IMR-90 (cell line): ENCODE results near the gene LYPD6. TPM values are rescaled to one million over a fixed set of nuclear protein-coding genes. Genes with fewer than 3 reads are reported as not detected.

ENCODE experiments used
- ATAC-seq: fragments of 200-7000 bp; cut with Tn5 transposase; 2 replicates; pipeline ENCODE4 v1.9.1; 2020; ENCODE audit warnings: low read depth, mild to moderate bottlenecking, moderate library complexity
- BruUV-seq: library from RNA; stranded (reverse); fragments of 400-500 nt; replicated peaks from 2 replicates; lab custom pipeline; 2021; lab: Mats Ljungman, UMichigan
- CTCF ChIA-PET: fragments of 300-600 bp; formaldehyde crosslinking; extraction: SDS; loops from one replicate; lab custom pipeline; 2021; ENCODE audit warnings: antibody characterized with exemption; lab: Yijun Ruan, JAX
- POLR2A ChIA-PET: fragments of 300-600 bp; sonication (Branson Sonifier 250); formaldehyde crosslinking; loops from one replicate; lab custom pipeline; 2022; ENCODE audit warnings: antibody characterized with exemption; ENCODE audit not compliant: unreplicated experiment; lab: Charles Lee
- DNase-seq: peaks from one replicate; pipeline ENCODE4 v3.0.0; 2013
- H2AFZ ChIP-seq: replicated peaks from 2 replicates; pipeline ENCODE3; 2013; ENCODE audit warnings: low read length, mild to moderate bottlenecking; ENCODE audit not compliant: poor library complexity
- H2AK5ac ChIP-seq: 2 replicates; pipeline ENCODE4 v1.6.1; 2013; ENCODE audit warnings: low read depth, low read length, inconsistent platforms
- H2AK9ac ChIP-seq: replicated peaks from 2 replicates; pipeline ENCODE3; 2013; ENCODE audit warnings: mild to moderate bottlenecking, low read depth, low read length, moderate library complexity; ENCODE audit not compliant: poor library complexity
- H2BK120ac ChIP-seq: 2 replicates; pipeline ENCODE4 v1.6.1; 2013; ENCODE audit warnings: low read depth, low read length, inconsistent platforms
- H2BK15ac ChIP-seq: 3 replicates; pipeline ENCODE4 v1.6.1; 2013; ENCODE audit warnings: low read depth, low read length, inconsistent platforms
- H2BK20ac ChIP-seq: 2 replicates; pipeline ENCODE4 v1.6.1; 2013; ENCODE audit warnings: low read depth, mild to moderate bottlenecking, inconsistent platforms, low read length, moderate library complexity
- H2BK5ac ChIP-seq: 2 replicates; pipeline ENCODE4 v1.6.1; 2013; ENCODE audit warnings: mild to moderate bottlenecking, low read depth, low read length, inconsistent platforms; ENCODE audit not compliant: poor library complexity, severe bottlenecking
- H3K14ac ChIP-seq: replicated peaks from 2 replicates; pipeline ENCODE4 v1.6.1; 2013; ENCODE audit warnings: low read depth, low read length, inconsistent platforms
- H3K18ac ChIP-seq: 2 replicates; pipeline ENCODE4 v1.6.1; 2013; ENCODE audit warnings: low read depth, low read length, control low read depth
- H3K23ac ChIP-seq: 2 replicates; pipeline ENCODE4 v1.6.1; 2013; ENCODE audit warnings: low read depth, low read length, inconsistent platforms
- H3K27ac ChIP-seq: 2 replicates; pipeline ENCODE4 v1.5.1; 2013; ENCODE audit warnings: mild to moderate bottlenecking, control low read depth, low read length; ENCODE audit not compliant: insufficient read depth
- H3K27me3 ChIP-seq: 2 replicates; pipeline ENCODE4 v1.6.1; 2013; ENCODE audit warnings: low read length; ENCODE audit not compliant: control insufficient read depth, insufficient read depth
- H3K36me3 ChIP-seq: 2 replicates; pipeline ENCODE4 v1.6.1; 2013; ENCODE audit warnings: low read length, mixed read lengths; ENCODE audit not compliant: control insufficient read depth, insufficient read depth
- H3K4ac ChIP-seq: 2 replicates; pipeline ENCODE4 v1.6.1; 2013; ENCODE audit warnings: low read depth, low read length, inconsistent platforms
- H3K4me1 ChIP-seq: 2 replicates; pipeline ENCODE4 v1.6.1; 2013; ENCODE audit warnings: low read length, mixed read lengths; ENCODE audit not compliant: control insufficient read depth, insufficient read depth
- H3K4me2 ChIP-seq: 2 replicates; pipeline ENCODE4 v1.6.1; 2013; ENCODE audit warnings: low read depth, mild to moderate bottlenecking, control low read depth, low read length, moderate library complexity
- H3K4me3 ChIP-seq: 2 replicates; pipeline ENCODE4 v1.5.1; 2013; ENCODE audit warnings: low read depth, mild to moderate bottlenecking, control low read depth, low read length, moderate library complexity; ENCODE audit not compliant: insufficient read depth
- H3K56ac ChIP-seq: 2 replicates; pipeline ENCODE4 v1.6.1; 2013; ENCODE audit warnings: low read length, inconsistent platforms; ENCODE audit not compliant: insufficient read depth; ENCODE audit errors: extremely low read depth
- H3K79me1 ChIP-seq, 2 experiments: 2 replicates each; pipeline ENCODE4 v1.6.1; 2013; ENCODE audit warnings: low read length in 2 of 2, inconsistent platforms in 1 of 2, low read depth in 1 of 2
- H3K9ac ChIP-seq: 2 replicates; pipeline ENCODE4 v1.6.1; 2013; ENCODE audit warnings: low read depth, low read length, control low read depth
- H3K9me1 ChIP-seq: 2 replicates; pipeline ENCODE4 v1.6.1; 2013; ENCODE audit warnings: low read length, inconsistent platforms; ENCODE audit not compliant: insufficient read depth
- H3K9me3 ChIP-seq: 2 replicates; pipeline ENCODE4 v1.6.1; 2013; ENCODE audit warnings: low read length; ENCODE audit not compliant: control insufficient read depth, insufficient read depth
- H4K20me1 ChIP-seq: 2 replicates; pipeline ENCODE4 v1.6.1; 2013; ENCODE audit warnings: low read length, inconsistent platforms; ENCODE audit not compliant: insufficient read depth
- H4K5ac ChIP-seq: 2 replicates; pipeline ENCODE4 v1.6.1; 2013; ENCODE audit warnings: mild to moderate bottlenecking, low read depth, low read length, control low read depth
- H4K8ac ChIP-seq, 2 experiments: 2 replicates each; pipeline ENCODE4 v1.6.1; 2013; ENCODE audit warnings: low read depth in 2 of 2, low read length in 2 of 2, control low read depth in 1 of 2, inconsistent platforms in 1 of 2
- H4K91ac ChIP-seq: 2 replicates; pipeline ENCODE4 v1.6.1; 2013; ENCODE audit warnings: low read depth, low read length, inconsistent platforms; ENCODE audit not compliant: insufficient read depth
- BHLHE40 ChIP-seq: fragments of 150-350 bp; IDR thresholded peaks from 2 replicates; pipeline ENCODE4 v1.6.1; 2016; ENCODE audit warnings: mild to moderate bottlenecking, low read depth, low read length
- CEBPB ChIP-seq: IDR thresholded peaks from 2 replicates; pipeline ENCODE4 v1.6.1; 2012; ENCODE audit warnings: low read depth, low read length, improper control_type of control experiment
- CHD1 ChIP-seq: IDR thresholded peaks from 2 replicates; pipeline ENCODE4 v1.6.1; 2012; ENCODE audit warnings: low read depth, low read length, improper control_type of control experiment
- CTCF ChIP-seq: conservative IDR thresholded peaks from 2 replicates; pipeline ENCODE4 v1.5.1; 2012; ENCODE audit warnings: mild to moderate bottlenecking, low read depth, low read length, improper control_type of control experiment
- ELK1 ChIP-seq: fragments of 150-350 bp; IDR thresholded peaks from 2 replicates; pipeline ENCODE4 v1.6.1; 2016; ENCODE audit warnings: low read depth, mild to moderate bottlenecking, low read length, moderate library complexity, borderline replicate concordance
- FOS ChIP-seq: fragments of 150-350 bp; IDR thresholded peaks from 2 replicates; pipeline ENCODE4 v1.6.1; 2016; ENCODE audit warnings: low read depth, low read length
- MAFK ChIP-seq: IDR thresholded peaks from 2 replicates; pipeline ENCODE4 v1.6.1; 2012; ENCODE audit warnings: low read depth, low read length, improper control_type of control experiment
- MAZ ChIP-seq: IDR thresholded peaks from 2 replicates; pipeline ENCODE4 v1.6.1; 2012; ENCODE audit warnings: low read depth, mild to moderate bottlenecking, low read length, improper control_type of control experiment, moderate library complexity, borderline replicate concordance
- MXI1 ChIP-seq: IDR thresholded peaks from 2 replicates; pipeline ENCODE4 v1.6.1; 2012; ENCODE audit warnings: low read depth, mild to moderate bottlenecking, low read length, moderate library complexity, borderline replicate concordance
- NFE2L2 ChIP-seq: fragments of 150-350 bp; IDR thresholded peaks from 2 replicates; pipeline ENCODE4 v1.6.1; 2016; ENCODE audit warnings: low read depth, mild to moderate bottlenecking, low read length
- POLR2A ChIP-seq: IDR thresholded peaks from 2 replicates; pipeline ENCODE4 v1.6.1; 2012; ENCODE audit warnings: mild to moderate bottlenecking, low read depth, low read length
- RAD21 ChIP-seq: IDR thresholded peaks from 2 replicates; pipeline ENCODE4 v1.6.1; 2012; ENCODE audit warnings: low read length, improper control_type of control experiment
- RCOR1 ChIP-seq: IDR thresholded peaks from 2 replicates; pipeline ENCODE4 v1.6.1; 2012; ENCODE audit warnings: mild to moderate bottlenecking, low read length, improper control_type of control experiment; ENCODE audit not compliant: insufficient replicate concordance
- RFX5 ChIP-seq: IDR thresholded peaks from 2 replicates; pipeline ENCODE4 v1.8.0; 2012; ENCODE audit warnings: low read depth, mild to moderate bottlenecking, low read length, moderate library complexity
- SMC3 ChIP-seq: fragments of 150-350 bp; IDR thresholded peaks from 2 replicates; pipeline ENCODE4 v1.6.1; 2016; ENCODE audit warnings: low read depth, mild to moderate bottlenecking, antibody characterized with exemption, low read length, moderate library complexity
- WGBS, 2 experiments: methylation state at CpG; one replicate each; pipeline versions ENCODE4 v1.1.5 to v1.1.7; 2013; ENCODE audit warnings: missing lambda C conversion rate in 2 of 2; ENCODE audit not compliant: insufficient read length in 1 of 2; ENCODE audit errors: extremely low coverage in 2 of 2; 5-methylcytosine and 5-hydroxymethylcytosine counted together
- dilution Hi-C: fragments of 300-500 bp; cut with HindIII; formaldehyde crosslinking; loops from one replicate; pipeline ENCODE4 v1.14.3; 2018; ENCODE audit warnings: low sequenced_read_pairs; ENCODE audit not compliant: unreplicated experiment
- in situ Hi-C: fragments of 300-500 bp; cut with MboI; formaldehyde crosslinking; loops from 3 replicates; pipeline ENCODE4 v1.14.3; 2019; ENCODE audit warnings: low sequenced_read_pairs, inconsistent platforms, mixed read lengths
- intact Hi-C: fragments of 100-400 bp; cut with micrococcal nuclease; formaldehyde crosslinking; loops from 2 replicates; pipeline ENCODE4 v1.10.0; 2022
- polyA plus RNA-seq, 3 experiments: library from polyadenylated mRNA; depleted of rRNA; stranded (reverse); fragments of >200 nt; gene quantifications; 2 replicates each; pipeline ENCODE4 v1.2.3, GENCODE V29; 2012; ENCODE audit warnings: low replicate concordance in 1 of 3
- total RNA-seq: library from RNA; depleted of rRNA; stranded (reverse); fragments of >200 nt; gene quantifications from 2 replicates; pipeline ENCODE4 v1.2.3, GENCODE V29; 2012
- TF ChIP-seq, protein P1 (sequence below): fragments of 150-350 bp; IDR thresholded peaks from 2 replicates; pipeline ENCODE4 v1.6.1; 2017; ENCODE audit warnings: mild to moderate bottlenecking, antibody characterized with exemption, low read length, low read depth

Gene LYPD6
- total and polyA plus RNA-seq, 2 of the 4 experiments (the other 2 are of a cell fraction) = 0.87 to 0.90 TPM

DNA sequence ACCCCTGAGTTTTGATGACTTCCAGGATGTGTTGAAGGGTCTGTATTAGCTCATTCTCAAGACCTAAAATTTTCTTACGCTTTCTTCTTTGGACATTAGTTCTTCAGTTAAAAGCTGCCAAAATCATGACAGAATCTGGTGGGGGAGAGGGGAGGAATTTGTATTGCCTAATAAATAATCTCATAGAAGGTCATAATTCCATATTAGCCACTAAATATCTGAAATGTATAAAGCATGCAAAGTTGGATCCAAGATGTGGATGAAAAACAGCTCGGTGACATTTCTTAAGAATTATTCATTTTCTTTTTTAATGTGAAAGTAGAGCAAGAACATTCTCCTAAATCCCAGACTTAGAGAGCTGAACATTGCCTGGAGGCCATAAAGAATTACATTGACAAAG is 137.0 kb downstream of the LYPD6 start:
- dilution Hi-C loops (no loop called here), in situ Hi-C loops (no loop called here), intact Hi-C loops (no loop called here)
- Histone ChIP-seq H4K91ac (no peak overlapping the region), H3K23ac (no peak overlapping the region), H3K56ac (no peak overlapping the region), H2AK5ac (no peak overlapping the region), H4K8ac (no peak overlapping the region), H3K4me2 (no peak overlapping the region), H3K9me1 (peaks cover 2% of the 10 kb centered on the region; the same call in 1 of the 2 replicates), H2BK120ac (no peak overlapping the region), H3K27ac (no peak overlapping the region), H2BK20ac (no peak overlapping the region), H3K4me3 (no peak overlapping the region), H3K9ac (no peak overlapping the region), H3K14ac (no peak overlapping the region), H3K9me3 (no peaks in the 10 kb centered on the region), H2AK9ac (no peak overlapping the region), H4K20me1 (no peaks in the 10 kb centered on the region), H3K4ac (no peak overlapping the region), H2BK5ac (no peak overlapping the region), H2AFZ (no peak overlapping the region), H3K27me3 (no peaks in the 10 kb centered on the region), H3K4me1 (no peaks in the 10 kb centered on the region), H3K79me1 (no peaks in the 10 kb centered on the region), H2BK15ac (no peak overlapping the region), H3K36me3 (no peaks in the 10 kb centered on the region), H3K18ac (no peak overlapping the region), H4K5ac (no peak overlapping the region)
- no TSS peak for BruUV-seq
- WGBS, 2 experiments = no CpG with 5 or more reads among the region's 2 CpGs
- ChIA-PET POLR2A (no interaction called here), CTCF (no interaction called here)
- DNase-seq (no peak), ATAC-seq (no peak)
- no peak for TF ChIP-seq ELK1
- TF ChIP-seq POLR2A = no peak
- no peak for TF ChIP-seq CEBPB
- TF ChIP-seq CHD1 = no peak
- TF ChIP-seq RFX5 = no peak
- TF ChIP-seq MXI1 = no peak
- no peak for TF ChIP-seq MAFK
- TF ChIP-seq CTCF = no peak
- TF ChIP-seq MAZ = no peak
- TF ChIP-seq FOS = no peak
- TF ChIP-seq RCOR1 = no peak
- TF ChIP-seq BHLHE40 = no peak
- TF ChIP-seq RAD21 = no peak
- no peak for TF ChIP-seq SMC3
- TF ChIP-seq, protein P1, sequence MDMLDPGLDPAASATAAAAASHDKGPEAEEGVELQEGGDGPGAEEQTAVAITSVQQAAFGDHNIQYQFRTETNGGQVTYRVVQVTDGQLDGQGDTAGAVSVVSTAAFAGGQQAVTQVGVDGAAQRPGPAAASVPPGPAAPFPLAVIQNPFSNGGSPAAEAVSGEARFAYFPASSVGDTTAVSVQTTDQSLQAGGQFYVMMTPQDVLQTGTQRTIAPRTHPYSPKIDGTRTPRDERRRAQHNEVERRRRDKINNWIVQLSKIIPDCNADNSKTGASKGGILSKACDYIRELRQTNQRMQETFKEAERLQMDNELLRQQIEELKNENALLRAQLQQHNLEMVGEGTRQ = no peak
- no peak for TF ChIP-seq NFE2L2
